ENCODE measurements around the gene ATN1. TPM values are rescaled to one million over a fixed set of nuclear protein-coding genes. Genes with fewer than 3 reads are reported as not detected.
A peak's percentile ranks its signal among the peaks of the same experiment; 100 is the strongest.

ATN1 gene
- polyA plus RNA-seq, 1 experiment, result 15.9 TPM

GRCh38 chr12:6965714-6966113, 38.0 kb downstream of the ATN1 start:
- ChIA-PET POLR2A (no interaction called here), CTCF (interaction anchor here (0.7 to 3.6 kb wide), 10 partner anchors 9 to 146 kb away, joined by 3 to 62 read pairs (median 4); partner anchors contain the start of genes C12orf57 and RNU7-1)
- no peak overlapping the region for H3K4me3 ChIP-seq (ENCODE audit: low read depth, low read length)
- H3K27me3 ChIP-seq (ENCODE audit: control insufficient read depth, insufficient read depth, low read length), result no peaks in the 10 kb centered on the region
- TF ChIP-seq CTCF (IDR thresholded peaks at IDR 0.05; ENCODE audit: insufficient read depth, low read depth, low read length), result no peak
- DNase-seq (ENCODE audit: low read depth), result no peak
- peaks cover 26% of the 10 kb centered on the region for H3K36me3 ChIP-seq (ENCODE audit: control insufficient read depth, insufficient read depth, low read length)

- ChIA-PET POLR2A (no interaction called here), CTCF (interaction anchor here (0.7 to 3.6 kb wide), 8 partner anchors 8 to 146 kb away, joined by 3 to 62 read pairs (median 4); partner anchors contain the start of genes C12orf57 and RNU7-1)
- no peak for TF ChIP-seq CTCF (IDR thresholded peaks at IDR 0.05; ENCODE audit: insufficient read depth, low read depth, low read length)
- no peak for DNase-seq (ENCODE audit: low read depth)
- Histone ChIP-seq H3K36me3 (ENCODE audit: control insufficient read depth, insufficient read depth, low read length) (peaks cover 26% of the 10 kb centered on the region), H3K27me3 (ENCODE audit: control insufficient read depth, insufficient read depth, low read length) (no peaks in the 10 kb centered on the region), H3K4me3 (ENCODE audit: low read depth, low read length) (no peak overlapping the region)
Measured at GRCh38 chr12:6966351-6966750, 38.6 kb downstream of the ATN1 start.

GRCh38 chr12:6967651-6968100, 39.9 kb downstream of the ATN1 start:
- DNase-seq (ENCODE audit: low read depth), result no peak
- ChIA-PET POLR2A (no interaction called here), CTCF (interaction anchor here (0.7 to 3.5 kb wide), 5 partner anchors 18 to 98 kb away, joined by 3 to 24 read pairs (median 6); partner anchors contain the start of gene LPCAT3)
- Histone ChIP-seq H3K27me3 (ENCODE audit: control insufficient read depth, insufficient read depth, low read length) (no peaks in the 10 kb centered on the region), H3K4me3 (ENCODE audit: low read depth, low read length) (no peak overlapping the region), H3K36me3 (ENCODE audit: control insufficient read depth, insufficient read depth, low read length) (peaks cover 26% of the 10 kb centered on the region)
- TF ChIP-seq CTCF (IDR thresholded peaks at IDR 0.05; ENCODE audit: insufficient read depth, low read depth, low read length), result no peak

GRCh38 chr12:6968426-6968825, 40.7 kb downstream of the ATN1 start:
- no peak for DNase-seq (ENCODE audit: low read depth)
- TF ChIP-seq CTCF (IDR thresholded peaks at IDR 0.05; ENCODE audit: insufficient read depth, low read depth, low read length), result no peak
- POLR2A ChIA-PET, result no interaction called here
- Histone ChIP-seq H3K27me3 (ENCODE audit: control insufficient read depth, insufficient read depth, low read length) (no peaks in the 10 kb centered on the region), H3K4me3 (ENCODE audit: low read depth, low read length) (no peak overlapping the region), H3K36me3 (ENCODE audit: control insufficient read depth, insufficient read depth, low read length) (peaks cover 26% of the 10 kb centered on the region)
- CTCF ChIA-PET, result interaction anchor here (0.7 to 3.5 kb wide), 7 partner anchors 9 to 99 kb away, joined by 3 to 24 read pairs (median 5); partner anchors contain the start of gene LPCAT3

GRCh38 chr12:6970096-6970527, 42.4 kb downstream of the ATN1 start:
- POLR2A ChIA-PET, result no interaction called here
- no peak for DNase-seq (ENCODE audit: low read depth)
- no peak for TF ChIP-seq CTCF (IDR thresholded peaks at IDR 0.05; ENCODE audit: insufficient read depth, low read depth, low read length)
- Histone ChIP-seq H3K27me3 (ENCODE audit: control insufficient read depth, insufficient read depth, low read length) (no peaks in the 10 kb centered on the region), H3K4me3 (ENCODE audit: low read depth, low read length) (peak overlapping the region; percentile 96), H3K36me3 (ENCODE audit: control insufficient read depth, insufficient read depth, low read length) (peaks cover 29% of the 10 kb centered on the region)
- CTCF ChIA-PET, result interaction anchor here (2.0 to 3.5 kb wide), 2 partner anchors 32 to 46 kb away, joined by 5 to 24 read pairs; no protein-coding TSS in a partner anchor
